ENCODE data around the gene CDX2.

The CDX2 gene

DNA sequence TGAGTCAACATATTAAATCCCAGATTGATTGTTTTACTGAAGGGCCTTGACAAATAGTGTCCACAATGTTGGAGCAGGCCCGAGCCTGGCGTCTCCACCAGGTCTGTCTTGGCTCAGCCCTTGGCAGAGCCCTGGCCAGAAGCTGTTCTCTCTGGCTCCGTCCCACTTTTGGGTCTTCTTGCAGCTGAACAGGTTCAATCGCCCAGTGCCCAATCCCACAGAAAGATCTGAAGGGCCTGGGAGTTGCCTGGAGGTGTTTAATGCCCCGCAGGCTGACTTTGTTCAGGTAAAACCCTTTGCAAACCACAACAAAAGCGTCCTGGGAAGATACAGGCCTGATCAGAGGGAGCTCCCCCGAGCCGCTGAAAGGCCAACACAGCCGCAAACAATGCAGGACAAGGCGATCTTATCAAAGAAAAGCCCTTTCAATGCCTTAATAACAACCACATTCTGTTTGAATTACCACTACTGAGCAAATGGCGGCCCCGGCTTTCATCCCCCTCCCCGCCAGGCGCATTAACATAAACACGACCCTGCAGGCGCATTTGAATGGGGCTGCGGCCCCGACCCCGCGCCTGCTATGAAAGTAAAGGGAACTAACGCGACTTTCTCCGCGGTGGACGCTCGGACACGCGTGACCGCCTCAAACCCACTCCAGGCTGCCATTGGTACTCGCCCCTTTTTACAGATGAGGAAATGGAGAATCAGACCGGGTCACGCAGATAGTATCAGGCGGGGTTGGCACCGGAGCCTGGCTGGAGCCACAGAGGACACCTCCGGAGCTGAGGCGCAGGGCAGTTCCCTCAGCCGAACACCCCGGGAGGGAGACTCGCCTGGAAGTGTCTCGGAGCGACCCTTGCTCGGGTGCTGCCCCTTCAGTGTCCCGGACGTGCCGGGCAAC, 3.1 kb downstream of the CDX2 start:
- in situ Hi-C loops (cut with HindIII; ENCODE audit: low sequenced_read_pairs): loop anchor here (25.0 kb wide), 2 partner anchors 129 to 554 kb away; partner anchors contain the start of gene GTF3A

DNA sequence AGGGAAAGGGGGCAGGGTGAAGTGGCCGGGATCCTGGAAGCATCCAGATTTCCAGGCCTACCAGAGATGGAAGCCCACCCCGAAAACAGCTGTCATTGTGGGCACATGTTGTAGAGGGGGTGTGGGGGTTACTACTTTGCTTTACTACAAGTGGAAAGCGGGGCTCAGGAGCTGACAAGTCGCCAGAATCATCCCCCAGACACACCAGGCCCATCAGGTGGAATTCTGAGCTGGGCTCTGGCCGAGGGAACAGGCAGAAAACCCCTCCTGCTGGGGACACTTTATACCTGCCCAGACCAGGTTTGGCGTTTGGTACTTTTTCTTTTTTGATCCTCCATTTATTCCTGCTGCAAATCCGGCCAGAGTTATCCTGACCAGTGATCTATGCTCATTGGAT, 3.8 kb downstream of the CDX2 start:
- in situ Hi-C loops (cut with HindIII; ENCODE audit: low sequenced_read_pairs): loop anchor here (25.0 kb wide), 2 partner anchors 128 to 553 kb away; partner anchors contain the start of gene GTF3A

DNA sequence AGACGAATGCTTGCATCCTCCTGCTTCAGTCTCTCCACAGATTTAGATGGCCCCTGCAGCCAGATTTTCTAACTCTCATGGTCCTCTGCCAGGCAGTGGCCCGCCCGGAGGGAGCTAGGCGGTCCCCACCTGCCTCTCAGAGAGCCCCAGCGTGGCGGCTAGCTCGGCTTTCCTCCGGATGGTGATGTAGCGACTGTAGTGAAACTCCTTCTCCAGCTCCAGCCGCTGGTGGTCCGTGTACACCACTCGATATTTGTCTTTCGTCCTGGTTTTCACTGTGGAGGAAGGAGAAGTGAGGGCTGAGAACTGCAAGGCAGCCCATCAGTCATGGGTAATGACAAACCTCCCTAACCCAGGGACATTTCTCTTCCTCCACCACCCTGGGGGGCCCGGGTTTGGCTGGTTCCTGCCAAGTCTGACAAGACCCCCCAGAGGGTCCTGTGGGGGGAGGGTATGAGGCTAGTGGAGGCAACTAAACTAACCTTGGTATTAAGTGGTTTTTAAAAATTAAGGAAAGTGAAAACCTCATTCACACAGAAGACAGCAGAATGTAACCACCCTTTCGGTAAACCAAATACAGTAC, 4.3 kb downstream of the CDX2 start:
- in situ Hi-C loops (cut with HindIII; ENCODE audit: low sequenced_read_pairs): loop anchor here (25.0 kb wide), 2 partner anchors 128 to 553 kb away; partner anchors contain the start of gene GTF3A

DNA sequence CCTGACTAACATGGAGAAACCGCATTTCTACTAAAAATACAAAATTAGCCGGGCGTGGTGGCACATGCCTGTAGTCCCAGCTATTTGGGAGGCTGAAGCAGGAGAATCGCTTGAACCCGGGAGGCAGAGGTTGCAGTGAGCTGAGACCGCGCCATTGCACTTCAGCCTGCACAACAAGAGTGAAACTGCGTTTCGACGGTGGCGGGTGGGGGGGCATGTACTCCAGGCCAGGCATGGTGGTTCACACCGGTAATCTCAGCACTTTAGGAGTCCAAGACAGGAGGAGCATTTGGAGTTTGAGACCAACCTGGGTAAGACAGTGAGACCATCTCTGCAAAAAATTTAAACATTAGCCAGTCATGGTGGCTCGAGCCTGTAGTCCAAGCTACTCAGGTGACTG, 4.9 kb downstream of the CDX2 start:
- in situ Hi-C loops (cut with HindIII; ENCODE audit: low sequenced_read_pairs): loop anchor here (25.0 kb wide), 2 partner anchors 127 to 552 kb away; partner anchors contain the start of gene GTF3A

DNA sequence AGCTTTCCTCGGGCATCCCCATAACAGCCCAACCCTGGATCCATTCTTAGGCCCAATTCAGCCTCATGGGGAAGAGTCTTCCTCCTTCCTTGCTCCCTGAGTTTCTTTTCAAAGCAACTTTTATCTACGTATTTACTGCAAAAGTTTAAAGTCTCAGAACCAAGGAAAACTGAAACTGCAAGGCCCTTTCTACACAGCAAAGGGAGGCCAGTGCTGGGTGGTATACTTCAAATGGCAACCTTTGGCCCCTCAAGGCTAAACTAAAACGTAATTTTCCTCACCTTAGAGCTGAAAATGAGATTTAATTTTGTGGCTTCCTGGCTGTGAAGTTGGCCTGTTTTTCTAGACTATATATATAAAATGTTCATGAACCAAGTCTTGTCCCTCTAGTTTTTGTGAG, 5.6 kb downstream of the CDX2 start:
- in situ Hi-C loops (cut with HindIII; ENCODE audit: low sequenced_read_pairs): loop anchor here (25.0 kb wide), 2 partner anchors 126 to 551 kb away; partner anchors contain the start of gene GTF3A

DNA sequence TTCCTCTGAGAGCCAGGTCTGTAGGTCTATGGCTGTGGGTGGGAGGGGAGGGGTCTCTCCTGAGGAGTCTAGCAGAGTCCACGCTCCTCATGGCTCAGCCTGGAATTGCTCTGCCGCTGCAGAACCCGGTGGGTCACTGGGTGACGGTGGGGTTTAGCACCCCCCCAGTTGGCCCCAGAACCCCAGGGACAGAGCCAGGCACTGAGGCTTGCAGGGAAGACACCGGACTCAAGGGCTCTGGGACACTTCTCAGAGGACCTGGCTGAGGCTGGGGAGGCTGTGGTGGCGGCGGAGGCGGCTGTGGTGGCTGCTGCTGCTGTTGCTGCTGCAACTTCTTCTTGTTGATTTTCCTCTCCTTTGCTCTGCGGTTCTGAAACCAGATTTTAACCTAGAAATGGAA, 6.1 kb downstream of the CDX2 start:
- in situ Hi-C loops (cut with HindIII; ENCODE audit: low sequenced_read_pairs): loop anchor here (25.0 kb wide), 2 partner anchors 126 to 551 kb away; partner anchors contain the start of gene GTF3A

DNA sequence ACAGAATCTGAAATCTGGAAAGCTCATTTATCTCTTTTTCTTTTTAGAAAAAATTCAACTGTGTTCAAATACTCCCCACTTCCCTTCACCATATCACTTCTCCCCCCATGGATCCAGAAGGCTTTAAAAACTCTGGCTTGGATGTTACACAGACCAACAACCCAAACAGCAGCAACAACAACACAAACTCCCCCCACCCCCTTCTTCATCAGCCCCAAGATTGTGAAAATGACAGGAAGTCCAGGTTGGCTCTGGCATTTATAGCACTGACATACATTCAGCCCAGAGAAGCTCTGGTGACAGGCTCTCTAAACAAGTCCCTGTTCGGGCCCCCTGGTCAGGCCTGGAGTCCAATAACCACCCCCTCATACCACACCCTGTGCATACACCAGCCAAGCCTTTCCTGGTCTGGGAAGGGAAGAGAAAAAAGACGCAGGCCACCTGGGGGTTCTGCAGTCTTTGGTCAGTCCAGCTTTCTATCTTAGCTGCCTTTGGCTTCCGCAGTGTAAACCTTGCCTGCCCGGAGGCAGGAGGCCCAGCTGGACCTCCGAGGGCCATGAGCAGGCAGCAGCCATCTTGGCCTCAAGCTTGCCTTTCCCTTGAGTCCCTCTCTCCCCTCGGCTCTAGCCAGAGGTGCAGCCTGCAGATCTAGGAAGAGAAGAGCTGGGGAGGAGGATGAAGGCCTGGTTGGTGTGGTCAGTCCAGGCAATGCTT, 6.8 kb downstream of the CDX2 start:
- in situ Hi-C loops (cut with HindIII; ENCODE audit: low sequenced_read_pairs): loop anchor here (25.0 kb wide), 2 partner anchors 125 to 550 kb away; partner anchors contain the start of gene GTF3A

DNA sequence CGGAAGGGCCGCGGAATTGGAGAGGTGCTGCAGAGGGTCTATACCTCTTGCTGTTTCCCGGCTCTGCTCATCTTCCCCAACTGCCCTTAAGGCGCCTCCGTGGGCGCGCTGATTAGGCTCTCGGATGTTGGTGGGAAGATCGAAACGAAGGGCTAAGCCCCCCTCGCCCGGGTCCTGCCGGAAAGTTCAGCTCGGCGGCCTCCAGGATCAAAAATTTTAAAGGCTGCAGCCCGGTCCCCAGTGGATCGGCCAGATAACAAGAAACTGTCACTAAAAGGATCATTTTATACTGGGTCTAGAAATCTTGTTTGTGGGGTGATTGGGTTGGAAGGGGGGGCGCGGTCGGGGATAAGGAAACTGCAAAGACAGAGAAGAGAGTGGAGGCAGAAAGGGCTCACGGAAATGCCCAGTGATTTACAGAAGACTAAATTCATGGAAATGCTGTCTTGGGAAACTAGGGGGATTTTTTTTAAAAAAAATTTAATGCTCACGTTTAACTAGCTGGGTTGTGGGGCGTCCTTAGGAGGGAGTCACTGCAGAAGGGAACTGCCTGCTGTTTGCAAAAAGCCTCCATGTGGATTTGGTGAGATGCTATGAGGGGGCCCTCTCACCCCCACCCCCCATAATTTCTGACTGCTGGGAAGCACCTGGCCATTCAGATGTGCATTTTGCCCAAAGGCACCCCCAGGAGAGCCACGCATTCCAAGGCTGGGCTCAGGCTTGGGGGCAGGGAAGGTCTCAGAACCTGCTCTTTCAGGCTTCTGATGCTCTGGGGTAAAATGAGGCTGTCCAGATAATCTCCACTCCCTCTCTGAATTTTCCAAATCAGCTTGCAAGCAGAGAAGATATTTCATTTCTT, 7.7 kb downstream of the CDX2 start:
- in situ Hi-C loops (cut with HindIII; ENCODE audit: low sequenced_read_pairs): loop anchor here (25.0 kb wide), 2 partner anchors 124 to 549 kb away; partner anchors contain the start of gene GTF3A

DNA sequence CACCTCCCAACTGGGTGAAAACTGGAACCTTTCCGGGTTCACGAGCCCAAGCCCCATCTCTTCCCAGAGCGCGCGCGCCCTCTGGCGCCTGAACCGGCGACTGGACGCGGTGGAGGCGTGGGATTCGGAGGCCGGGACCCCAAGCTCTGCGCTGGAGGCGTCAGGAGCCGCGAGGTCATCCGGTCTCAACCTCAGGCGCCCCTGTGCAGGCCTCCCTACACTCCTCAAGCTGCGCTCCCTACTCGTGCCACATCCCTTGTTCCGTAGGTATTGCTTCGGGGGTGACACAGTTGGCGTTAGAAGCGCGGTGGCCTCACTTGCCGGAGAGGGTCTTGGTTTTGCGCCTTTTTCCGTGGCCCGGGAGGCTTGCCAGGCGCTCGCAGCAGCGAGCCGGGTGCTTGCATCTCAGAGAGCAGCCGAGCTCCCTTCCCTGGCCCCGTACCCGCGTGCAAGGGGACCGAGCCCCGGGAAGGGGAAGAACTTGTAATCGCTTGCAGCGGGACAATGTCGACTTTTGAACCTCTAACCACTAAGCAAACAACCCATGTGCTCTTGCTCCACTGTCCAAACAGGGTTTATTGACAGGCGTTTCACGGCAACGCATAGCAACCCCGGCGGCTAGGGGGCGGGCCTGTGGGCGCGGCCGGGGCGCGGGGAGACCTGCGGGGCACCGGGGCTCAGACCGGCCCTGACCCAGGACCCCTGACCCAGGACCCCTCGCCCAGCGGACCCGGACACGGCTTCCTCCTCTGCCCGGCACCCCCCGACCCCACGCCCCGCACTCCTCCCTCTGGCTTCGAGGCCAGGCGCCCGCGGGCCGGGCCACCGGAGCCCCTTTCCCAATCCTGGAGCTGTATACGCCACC, 8.5 kb downstream of the CDX2 start:
- in situ Hi-C loops (cut with HindIII; ENCODE audit: low sequenced_read_pairs): loop anchor here (25.0 kb wide), 2 partner anchors 123 to 548 kb away; partner anchors contain the start of gene GTF3A

DNA sequence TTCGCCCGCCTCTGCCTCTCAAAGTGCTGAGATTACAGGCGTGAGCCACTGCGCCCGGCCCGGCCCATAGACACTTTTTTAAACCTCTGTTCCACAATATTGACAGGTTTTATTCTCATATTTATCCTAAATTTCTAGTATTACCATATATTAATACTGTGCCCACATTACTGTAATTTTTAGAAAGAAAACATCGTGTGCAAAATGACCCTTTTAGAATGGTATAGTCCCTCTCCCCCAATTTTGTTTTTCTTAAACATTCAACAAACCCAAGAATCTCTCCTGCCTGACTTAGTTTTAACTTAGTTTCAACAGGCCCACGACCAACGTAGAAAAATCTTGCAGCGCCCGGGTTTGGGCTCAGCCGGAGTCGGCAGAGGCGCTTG, 9.1 kb downstream of the CDX2 start:
- in situ Hi-C loops (cut with HindIII; ENCODE audit: low sequenced_read_pairs): loop anchor here (25.0 kb wide), 2 partner anchors 123 to 548 kb away; partner anchors contain the start of gene GTF3A

DNA sequence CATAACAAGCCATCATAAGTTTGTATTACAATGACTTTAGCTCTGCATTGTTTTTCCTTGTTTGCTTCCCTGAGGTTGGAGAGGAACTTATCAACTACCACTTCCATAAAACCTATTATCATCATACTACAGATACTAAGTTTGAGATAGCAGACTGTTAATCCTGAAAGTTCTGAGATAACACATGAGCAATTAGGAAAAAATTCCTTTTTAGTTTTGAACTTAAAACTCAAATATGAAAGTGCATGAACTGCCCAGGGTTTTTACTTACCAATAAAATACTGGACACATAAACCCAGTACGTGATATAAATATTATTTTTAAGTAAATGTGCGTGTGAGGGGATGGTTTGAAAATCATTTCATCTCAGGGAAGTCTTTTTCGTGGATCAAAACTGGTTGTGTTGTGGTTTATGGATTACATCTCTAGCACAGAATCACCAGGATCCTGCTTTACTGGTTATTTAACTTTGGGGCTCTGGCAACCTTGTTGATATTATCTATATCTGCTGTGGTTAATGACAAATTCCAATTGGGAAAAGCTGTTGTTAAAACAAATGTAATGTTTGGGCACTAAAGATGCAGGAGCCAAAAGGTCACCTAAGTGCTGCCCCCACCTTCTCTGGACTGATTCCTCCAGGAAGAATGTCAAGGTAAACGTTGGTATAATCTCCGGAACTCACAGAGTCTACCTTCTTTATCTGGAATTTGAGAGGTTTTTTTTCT, 12.4 kb downstream of the CDX2 start:
- in situ Hi-C loops (cut with HindIII; ENCODE audit: low sequenced_read_pairs): loop anchor here (25.0 kb wide), 2 partner anchors 119 to 544 kb away; partner anchors contain the start of gene GTF3A

DNA sequence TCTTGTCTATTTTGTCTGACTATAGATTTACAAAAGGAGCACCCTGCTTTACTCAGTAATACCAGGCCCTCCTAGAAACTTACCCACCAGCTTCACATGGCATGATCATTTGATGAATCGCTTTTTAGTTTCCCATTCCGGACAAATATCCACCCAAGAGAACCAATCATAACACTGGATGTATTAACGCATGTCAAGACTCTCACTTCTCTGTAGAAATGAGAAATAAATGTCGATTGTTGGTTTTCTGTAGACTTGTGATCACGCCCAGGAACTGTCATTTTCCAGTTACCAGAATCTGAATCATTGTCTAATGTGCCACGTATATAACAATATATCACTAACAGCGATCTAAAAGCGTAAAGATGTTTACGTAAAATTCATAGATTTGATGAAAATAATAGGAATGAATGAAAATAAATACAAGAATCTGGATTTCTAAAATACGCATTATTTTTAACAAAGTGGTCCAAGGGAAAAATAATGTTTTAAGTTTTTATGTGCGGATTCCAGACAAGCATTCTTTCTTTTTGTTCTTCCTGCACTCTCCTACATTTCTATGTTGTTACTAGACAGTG, 14.0 kb downstream of the CDX2 start:
- in situ Hi-C loops (cut with HindIII; ENCODE audit: low sequenced_read_pairs): loop anchor here (25.0 kb wide), 2 partner anchors 118 to 543 kb away; partner anchors contain the start of gene GTF3A

DNA sequence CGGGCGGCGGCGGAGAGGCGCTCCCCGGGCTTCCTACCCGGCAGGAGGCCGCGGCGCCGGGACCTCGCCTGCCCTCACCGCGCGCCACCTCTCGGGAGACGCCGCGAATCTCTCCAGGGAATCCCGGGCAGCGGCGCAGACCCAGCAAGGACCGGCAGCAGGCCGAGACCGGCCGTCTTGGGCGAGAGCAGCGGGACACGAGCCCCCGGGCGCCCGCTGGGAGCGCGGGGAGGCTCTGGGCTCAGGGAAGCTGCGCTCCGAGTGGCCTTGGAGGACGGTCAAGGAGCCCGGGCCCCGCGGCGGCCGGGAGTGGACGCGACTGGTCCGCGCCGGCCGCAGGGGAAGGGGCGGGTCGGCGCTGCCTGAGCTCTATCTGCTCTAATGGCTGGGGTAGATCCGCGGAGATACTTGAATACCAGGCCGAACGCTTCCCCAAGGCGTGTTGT, 14.7 kb downstream of the CDX2 start:
- in situ Hi-C loops (cut with HindIII; ENCODE audit: low sequenced_read_pairs): loop anchor here (25.0 kb wide), 2 partner anchors 117 to 542 kb away; partner anchors contain the start of gene GTF3A

DNA sequence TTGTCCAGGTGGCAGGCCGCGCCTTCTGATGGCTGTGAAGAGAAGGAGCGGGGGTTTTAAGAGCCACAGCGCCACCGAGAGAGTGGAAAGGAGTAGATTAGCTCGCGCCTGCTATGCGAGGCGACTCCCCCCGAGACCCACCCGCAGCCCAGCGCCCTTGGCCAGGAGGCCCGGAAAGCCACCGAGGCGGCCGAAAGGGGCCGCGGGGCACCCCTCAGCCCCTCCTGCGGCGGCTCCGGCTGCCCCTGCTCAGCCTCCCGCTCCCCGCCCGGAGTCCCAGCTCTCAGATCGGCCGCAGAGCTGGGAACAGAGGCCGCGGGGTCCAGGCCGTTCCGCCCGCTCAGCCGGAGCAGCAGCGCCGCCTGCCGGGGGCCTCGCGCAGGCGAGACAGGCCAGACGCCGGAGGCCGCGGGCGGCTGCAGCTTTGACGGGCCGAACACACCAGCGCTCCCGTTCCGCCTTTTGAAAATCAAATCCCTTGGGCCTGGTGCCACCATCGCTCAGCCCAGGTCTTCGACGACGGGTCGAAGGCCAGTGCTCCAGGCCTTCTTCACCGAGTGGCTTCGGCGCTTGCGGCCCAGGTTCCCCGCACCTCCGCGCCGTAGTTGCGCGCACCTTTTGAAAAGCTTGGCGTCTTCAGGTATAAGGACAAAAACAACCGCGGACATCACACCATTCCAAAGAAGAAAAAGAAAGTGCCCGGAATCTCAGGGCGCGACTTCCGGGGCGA, 15.3 kb downstream of the CDX2 start:
- in situ Hi-C loops (cut with HindIII; ENCODE audit: low sequenced_read_pairs): loop anchor here (25.0 kb wide), 2 partner anchors 117 to 542 kb away; partner anchors contain the start of gene GTF3A

DNA sequence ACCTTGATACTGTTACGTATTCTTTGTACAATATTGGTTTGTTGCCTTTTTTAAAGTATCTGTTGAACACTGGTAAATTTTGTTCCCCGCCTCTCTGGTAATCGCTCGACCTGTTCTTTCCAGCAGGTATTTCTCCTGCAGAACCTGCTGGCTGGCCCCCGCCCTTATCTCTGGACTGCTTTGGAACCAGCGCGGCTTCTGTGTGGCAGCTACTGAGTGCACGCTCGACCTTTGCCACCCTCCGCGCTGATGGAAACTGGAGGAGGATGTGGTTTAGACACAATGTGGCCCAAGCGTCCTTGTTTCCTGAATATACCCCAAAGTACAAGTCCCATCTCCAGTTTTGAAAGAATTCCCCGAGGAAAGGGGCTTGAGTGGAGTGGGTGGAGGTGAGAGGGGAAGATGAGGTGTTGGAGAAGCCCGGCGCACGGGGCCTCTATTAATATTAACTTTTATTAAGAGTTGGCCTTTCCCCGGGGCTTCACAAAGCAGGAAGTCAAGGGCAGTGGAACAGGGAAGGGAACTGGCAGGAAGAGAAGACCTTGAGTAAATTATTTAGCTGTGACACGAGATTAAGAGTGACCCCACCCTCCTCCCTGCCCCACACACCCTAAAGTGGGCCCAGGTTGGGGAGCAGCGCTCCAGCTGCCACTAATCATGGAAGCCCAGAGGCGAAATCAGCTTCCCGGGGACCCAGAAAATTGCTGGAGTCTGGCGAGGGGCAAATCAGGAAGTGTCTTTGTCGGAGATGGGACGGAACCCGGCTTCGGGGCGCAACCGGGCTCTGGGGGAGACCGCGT, 16.0 kb downstream of the CDX2 start:
- in situ Hi-C loops (cut with HindIII; ENCODE audit: low sequenced_read_pairs): loop anchor here (25.0 kb wide), 2 partner anchors 116 to 541 kb away; partner anchors contain the start of gene GTF3A

DNA sequence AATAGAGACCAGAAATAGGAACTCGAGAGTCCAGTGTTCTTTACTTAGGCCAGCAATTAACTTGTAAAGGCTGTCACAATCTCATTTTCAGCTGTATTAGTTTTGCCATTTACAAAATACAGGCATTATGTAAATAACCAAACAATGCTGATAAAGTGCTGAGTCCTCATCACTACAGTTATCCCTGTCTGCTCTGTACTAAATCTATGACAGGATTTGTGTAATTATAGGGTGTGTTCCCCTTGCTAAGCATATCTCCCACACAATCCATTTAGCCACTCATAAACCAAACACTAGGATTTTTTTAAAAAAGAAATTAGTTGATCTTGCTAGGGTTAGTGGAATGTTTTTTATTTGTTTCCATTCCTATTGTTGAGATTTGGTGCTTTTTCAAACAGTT, 26.1 kb downstream of the CDX2 start:
- in situ Hi-C loops (cut with HindIII; ENCODE audit: low sequenced_read_pairs): no loop called here
